ENCODE data around the gene DCLK1.

- TF ChIP-seq POLR2AphosphoS5 (IDR thresholded peaks at IDR 0.05; ENCODE audit: low read depth, low read length) (no peak), SIN3A (IDR thresholded peaks at IDR 0.05; ENCODE audit: borderline replicate concordance, insufficient read depth, low read length) (no peak), REST (IDR thresholded peaks at IDR 0.05; ENCODE audit: insufficient read depth in 1 of 2, low read depth in 2 of 2, low read length in 2 of 2) (no peak), FOXP2 (optimal IDR thresholded peaks at IDR 0.05; ENCODE audit: borderline replicate concordance, extremely low read depth, extremely low read length, insufficient read depth) (no peak), TAF1 (IDR thresholded peaks at IDR 0.05; ENCODE audit: borderline replicate concordance, insufficient read depth, low read length) (no peak)
These were observed 295.2 kb downstream of the DCLK1 start for GRCh38 chr13:35835989-35836388.
